HepG2 (cell line): Measurements from ENCODE around the gene AHCTF1.
"Not testable (repeated sequence)": the region's sequence is repeated elsewhere in the genome, so short reads cannot be mapped to it uniquely, and the experiment has no call there.

Experiments used
- IRF1 ChIP-seq: sonication (generic); formaldehyde crosslinking; IDR thresholded peaks from 2 replicates; pipeline ENCODE4 v1.4.0; 2020; ENCODE audit warnings: low read depth, mild to moderate bottlenecking, missing genetic modification reagents
- TBL1XR1 ChIP-seq: fragments of 150-350 bp; IDR thresholded peaks from 2 replicates; pipeline ENCODE4 v1.6.1; 2014; ENCODE audit warnings: borderline replicate concordance, low read length; ENCODE audit not compliant: partially characterized antibody
- ZNF138 ChIP-seq: sonication (generic); formaldehyde crosslinking; IDR thresholded peaks from 2 replicates; pipeline ENCODE4 v1.5.0; 2020; ENCODE audit warnings: mild to moderate bottlenecking, low read depth, missing genetic modification reagents

GRCh38 chr1:246885389-246885788 is 46.4 kb downstream of the AHCTF1 start:
- TF ChIP-seq TBL1XR1; ZNF138 (CRISPR knock-in tag); IRF1 (CRISPR knock-in tag): not testable (repeated sequence)
